HCT116 (cell line): Measurements from ENCODE around the gene TIGD4. TPM values are rescaled to one million over a fixed set of nuclear protein-coding genes. Genes with fewer than 3 reads are reported as not detected.

ENCODE experiments used
- ATAC-seq: fragments of 200-7000 bp; cut with Tn5 transposase; 2 replicates; pipeline ENCODE4 v1.9.1; 2020; ENCODE audit warnings: mild to moderate bottlenecking, moderate library complexity
- BruUV-seq: library from RNA; stranded (reverse); fragments of 400-500 nt; replicated peaks from 2 replicates; lab custom pipeline; 2021; lab: Mats Ljungman, UMichigan
- CTCF ChIA-PET: fragments of 300-600 bp; sonication (Branson Sonifier 250); formaldehyde crosslinking; loops from one replicate; lab custom pipeline; 2021; ENCODE audit warnings: antibody characterized with exemption; lab: Charles Lee
- POLR2A ChIA-PET: fragments of 300-600, 350-600 bp; sonication (Branson Sonifier 250); formaldehyde crosslinking; loops from one replicate; lab custom pipeline; 2021; ENCODE audit warnings: antibody characterized with exemption; lab: Charles Lee
- RAD21 ChIA-PET, 2 experiments: fragments of 300-600 bp; sonication (Branson Sonifier 250); formaldehyde crosslinking; loops; one replicate each; lab custom pipeline; 2023; ENCODE audit warnings: low total read pairs in 2 of 2; ENCODE audit not compliant: uncharacterized antibody in 2 of 2, unreplicated experiment in 2 of 2, low non-redundant PET in 1 of 2; lab: Charles Lee
- DNase-seq: peaks from one replicate; pipeline ENCODE4 v3.0.0-alpha.2; 2010; ENCODE audit warnings: low read depth, low spot score
- H2AFZ ChIP-seq: fragments of 200-600 bp; shearing (Covaris generic), sonication (generic); 2 replicates; pipeline ENCODE4 v1.6.1; 2017; ENCODE audit warnings: low read depth, mixed run types, mixed read lengths, antibody characterized with exemption, low read length; ENCODE audit not compliant: poor library complexity, severe bottlenecking
- H3K27ac ChIP-seq: 2 replicates; pipeline ENCODE4 v1.5.1; 2012; ENCODE audit warnings: low read depth, low read length
- H3K27me3 ChIP-seq: fragments of 200-600 bp; sonication (generic); 2 replicates; pipeline ENCODE4 v1.6.1; 2016; ENCODE audit warnings: mixed run types, low read length, mixed read lengths; ENCODE audit not compliant: insufficient read depth
- H3K36me3 ChIP-seq, 2 experiments: fragments of 200-500 bp in 1 of 2; fragments of 200-600 bp in 1 of 2; sonication (Bioruptor generic) in 1 of 2; sonication (generic) in 1 of 2; 2 replicates each; pipeline versions ENCODE4 v1.5.1 to v1.6.1; 2014 to 2016; ENCODE audit warnings: low read length in 2 of 2, inconsistent platforms in 1 of 2, mixed read lengths in 1 of 2, mixed run types in 1 of 2; ENCODE audit not compliant: insufficient read depth in 2 of 2, control insufficient read depth in 1 of 2
- H3K4me1 ChIP-seq, 2 experiments: fragments of 200-600 bp in 1 of 2; sonication (generic) in 1 of 2; 2 replicates each; pipeline versions ENCODE4 v1.5.1 to v1.6.1; 2012 to 2017; ENCODE audit warnings: low read length in 2 of 2, inconsistent platforms in 1 of 2, mild to moderate bottlenecking in 1 of 2, mixed read lengths in 1 of 2, mixed run types in 1 of 2, moderate library complexity in 1 of 2; ENCODE audit not compliant: insufficient read depth in 2 of 2, control insufficient read depth in 1 of 2
- H3K4me2 ChIP-seq: fragments of 200-600 bp; sonication (generic); 2 replicates; pipeline ENCODE4 v1.6.1; 2017; ENCODE audit warnings: mixed run types, low read length, mixed read lengths
- H3K4me3 ChIP-seq, 2 experiments: fragments of 200-600 bp in 1 of 2; sonication (generic) in 1 of 2; replicated peaks in 1 of 2; 2 replicates each; pipeline ENCODE4 v1.5.1; 2011 to 2016; ENCODE audit warnings: low read length in 2 of 2, control low read depth in 1 of 2, low read depth in 1 of 2, mild to moderate bottlenecking in 1 of 2, mixed read lengths in 1 of 2, mixed run types in 1 of 2
- H3K79me2 ChIP-seq: fragments of 200-600 bp; sonication (generic); 2 replicates; pipeline ENCODE4 v1.6.1; 2017; ENCODE audit warnings: mild to moderate bottlenecking, mixed run types, low read length, moderate library complexity, mixed read lengths; ENCODE audit not compliant: insufficient read depth
- H3K9ac ChIP-seq: fragments of 200-600 bp; sonication (generic); 2 replicates; pipeline ENCODE4 v1.6.1; 2016; ENCODE audit warnings: low read length, mixed read lengths
- H3K9me2 ChIP-seq: fragments of 200-600 bp; sonication (generic), shearing (Covaris generic); 2 replicates; pipeline ENCODE4 v1.6.1; 2017; ENCODE audit warnings: mixed run types, mild to moderate bottlenecking, moderate library complexity; ENCODE audit not compliant: insufficient read depth
- H3K9me3 ChIP-seq, 2 experiments: fragments of 200-500 bp in 1 of 2; fragments of 200-600 bp in 1 of 2; sonication (Bioruptor generic) in 1 of 2; sonication (generic) in 1 of 2; 2 replicates each; pipeline ENCODE4 v1.6.1; 2014 to 2017; ENCODE audit warnings: low read length in 2 of 2, mixed read lengths in 2 of 2, inconsistent platforms in 1 of 2, low read depth in 1 of 2, mild to moderate bottlenecking in 1 of 2, mixed run types in 1 of 2, moderate library complexity in 1 of 2; ENCODE audit not compliant: control insufficient read depth in 1 of 2, insufficient read depth in 1 of 2
- H4K20me1 ChIP-seq: fragments of 200-600 bp; sonication (generic), shearing (Covaris generic); 2 replicates; pipeline ENCODE4 v1.6.1; 2017; ENCODE audit warnings: mixed run types, mild to moderate bottlenecking, moderate library complexity; ENCODE audit not compliant: insufficient read depth
- CEBPB ChIP-seq: IDR thresholded peaks from 2 replicates; pipeline ENCODE4 v1.6.1; 2012; ENCODE audit warnings: low read depth
- CTCF ChIP-seq, 3 experiments: fragments of 200-600 bp in 1 of 3; sonication (generic) in 1 of 3; IDR thresholded peaks in 2 of 3; conservative IDR thresholded peaks in 1 of 3; 2 replicates each; pipeline ENCODE4 v1.5.1; 2012 to 2017; ENCODE audit warnings: low read depth in 2 of 3, low read length in 2 of 3, antibody characterized with exemption in 1 of 3, borderline replicate concordance in 1 of 3, control low read depth in 1 of 3, mild to moderate bottlenecking in 1 of 3, mixed read lengths in 1 of 3, mixed run types in 1 of 3, moderate library complexity in 1 of 3; ENCODE audit not compliant: insufficient read depth in 1 of 3
- EGR1 ChIP-seq: IDR thresholded peaks from 2 replicates; pipeline ENCODE4 v1.6.1; 2012; ENCODE audit warnings: low read depth
- ELF1 ChIP-seq: IDR thresholded peaks from 2 replicates; pipeline ENCODE4 v1.6.1; 2012; ENCODE audit warnings: low read depth, borderline replicate concordance
- EZH2 ChIP-seq: fragments of 200-600 bp; sonication (generic); IDR thresholded peaks from 2 replicates; pipeline ENCODE4 v1.6.1; 2017; ENCODE audit warnings: antibody characterized with exemption, mixed run types
- FOSL1 ChIP-seq: IDR thresholded peaks from 2 replicates; pipeline ENCODE4 v1.6.1; 2012; ENCODE audit warnings: low read depth
- JUND ChIP-seq: IDR thresholded peaks from 2 replicates; pipeline ENCODE4 v1.6.1; 2012
- MAX ChIP-seq: IDR thresholded peaks from 2 replicates; pipeline ENCODE4 v1.6.1; 2012
- POLR2A ChIP-seq: IDR thresholded peaks from 2 replicates; pipeline ENCODE4 v1.7.0; 2011; ENCODE audit warnings: borderline replicate concordance; ENCODE audit not compliant: insufficient read depth, insufficient read length; ENCODE audit errors: extremely low read depth
- POLR2AphosphoS5 ChIP-seq: IDR thresholded peaks from 2 replicates; pipeline ENCODE4 v1.6.1; 2011; ENCODE audit warnings: mild to moderate bottlenecking, low read depth, low read length, moderate library complexity
- REST ChIP-seq: IDR thresholded peaks from 2 replicates; pipeline ENCODE4 v1.6.1; 2012; ENCODE audit warnings: low read depth
- SP1 ChIP-seq: IDR thresholded peaks from 2 replicates; pipeline ENCODE4 v1.6.1; 2012; ENCODE audit warnings: low read depth
- SRF ChIP-seq: IDR thresholded peaks from 2 replicates; pipeline ENCODE4 v1.6.1; 2012; ENCODE audit warnings: low read depth
- TCF7L2 ChIP-seq: IDR thresholded peaks from 2 replicates; pipeline ENCODE4 v1.7.0; 2011; ENCODE audit warnings: borderline replicate concordance, inconsistent platforms; ENCODE audit not compliant: insufficient read depth, insufficient read length; ENCODE audit errors: extremely low read depth
- YY1 ChIP-seq: IDR thresholded peaks from 2 replicates; pipeline ENCODE4 v1.6.1; 2011; ENCODE audit warnings: low read length, low read depth, moderate library complexity, mild to moderate bottlenecking; ENCODE audit not compliant: insufficient replicate concordance; ENCODE audit errors: extremely low read depth
- ZBTB33 ChIP-seq: IDR thresholded peaks from 2 replicates; pipeline ENCODE4 v1.6.1; 2011; ENCODE audit warnings: mild to moderate bottlenecking, low read length, moderate library complexity; ENCODE audit not compliant: insufficient replicate concordance; ENCODE audit errors: extremely low read depth
- ZFX ChIP-seq: fragments of 450-650 bp; IDR thresholded peaks from 2 replicates; pipeline ENCODE4 v1.6.1; 2017
- ZNF274 ChIP-seq: fragments of 200-500 bp; sonication (Bioruptor generic); IDR thresholded peaks from 2 replicates; pipeline ENCODE4 v1.6.1; 2014; ENCODE audit warnings: mild to moderate bottlenecking, low read depth, low read length, inconsistent platforms
- intact Hi-C: fragments of 100-400 bp; cut with micrococcal nuclease; formaldehyde crosslinking; loops from 2 replicates; pipeline ENCODE4 v1.10.0; 2022
- total RNA-seq: library from RNA; stranded (reverse); gene quantifications from one replicate; pipeline ENCODE4 v1.2.1, GENCODE V29; 2021; ENCODE audit not compliant: unreplicated experiment

The TIGD4 gene
- total RNA-seq, 1 experiment from 2014 or later = 0.42 TPM

GRCh38 chr4:152735906-152736305 is 43.6 kb downstream of the TIGD4 start (continued):
- TF ChIP-seq ZBTB33 (no peak), ELF1 (no peak), CEBPB (no peak), YY1 (no peak), SP1 (no peak), FOSL1 (no peak), MAX (no peak), ZFX (no peak), ZNF274 (no peak)

GRCh38 chr4:152735396-152735859 is 44.1 kb downstream of the TIGD4 start:
- DNase-seq = peak; percentile 12
- ChIA-PET RAD21 (no interaction called here), CTCF (interaction anchor here (1.0 to 1.4 kb wide), 5 partner anchors 43 to 327 kb away, joined by 3 to 4 read pairs (median 3); no protein-coding TSS in a partner anchor), POLR2A (no interaction called here)
- Histone ChIP-seq H2AFZ (peak overlapping the region; percentile 72), H3K27ac (no peak overlapping the region), H3K9me2 (no peaks in the 10 kb centered on the region), H3K4me3 (no peak overlapping the region), H3K4me2 (no peak overlapping the region), H4K20me1 (no peaks in the 10 kb centered on the region), H3K36me3 (no peaks in the 10 kb centered on the region), H3K9me3 (no peaks in the 10 kb centered on the region), H3K4me1 (no peaks in the 10 kb centered on the region), H3K79me2 (no peaks in the 10 kb centered on the region), H3K9ac (no peak overlapping the region), H3K27me3 (no peaks in the 10 kb centered on the region)
- intact Hi-C loops = loop anchor here (2.0 kb wide), 3 partner anchors 235 to 327 kb away; no protein-coding TSS in a partner anchor
- ATAC-seq = peak; percentile 75
- BruUV-seq = no TSS peak
- TF ChIP-seq MAX (no peak), ZNF274 (no peak), CEBPB (peak; percentile 13; the same call in 1 of the 2 replicates), SRF (no peak), JUND (no peak), REST (no peak), EGR1 (no peak), POLR2A (no peak), POLR2AphosphoS5 (no peak), EZH2 (no peak), ELF1 (no peak), TCF7L2 (no peak), CTCF (IDR thresholded peaks at IDR 0.05 in 2 of 3, conservative IDR thresholded peaks at IDR 0.05 in 1 of 3; ENCODE audit: borderline replicate concordance in 1 of 3, insufficient read depth in 1 of 3, low read depth in 2 of 3, low read length in 2 of 3) (peak; percentile 44 to 70 (median 54); a peak in 5 of 6 replicates)
